Loucy (cell line): ENCODE data around the gene HEATR5A.

Source experiments
- H2AFZ ChIP-seq: fragments of 200-600 bp; sonication (generic); 2 replicates; pipeline ENCODE4 v1.6.0; 2016; ENCODE audit warnings: antibody characterized with exemption, mild to moderate bottlenecking, low read length, moderate library complexity
- H3F3A ChIP-seq: fragments of 200-600 bp; 2 replicates; pipeline ENCODE4 v1.6.0; 2016; ENCODE audit warnings: antibody characterized with exemption, low read depth, mild to moderate bottlenecking
- H3K27me3 ChIP-seq: fragments of 200-600 bp; sonication (generic); 2 replicates; pipeline ENCODE4 v1.6.1; 2014; ENCODE audit warnings: low read length, mild to moderate bottlenecking; ENCODE audit not compliant: insufficient read depth, poor library complexity, severe bottlenecking
- H3K36me3 ChIP-seq: fragments of 200-600 bp; sonication (generic); 2 replicates; pipeline ENCODE4 v1.6.1; 2016; ENCODE audit warnings: low read length; ENCODE audit not compliant: insufficient read depth
- H3K4me1 ChIP-seq: fragments of 200-600 bp; sonication (generic); 2 replicates; pipeline ENCODE4 v1.5.1; 2014; ENCODE audit warnings: low read length, mild to moderate bottlenecking; ENCODE audit not compliant: insufficient read depth, poor library complexity, severe bottlenecking
- H3K4me2 ChIP-seq: fragments of 200-600 bp; sonication (generic); 2 replicates; pipeline ENCODE4 v1.6.0; 2014; ENCODE audit warnings: antibody characterized with exemption, low read length, low read depth, mild to moderate bottlenecking; ENCODE audit not compliant: poor library complexity, severe bottlenecking
- H3K4me3 ChIP-seq: fragments of 200-600 bp; sonication (generic); 2 replicates; pipeline ENCODE4 v1.5.1; 2014; ENCODE audit warnings: low read length, mild to moderate bottlenecking, mixed read lengths; ENCODE audit not compliant: poor library complexity, severe bottlenecking
- H3K79me2 ChIP-seq: fragments of 200-600 bp; sonication (generic); 2 replicates; pipeline ENCODE4 v1.6.1; 2014; ENCODE audit warnings: low read length; ENCODE audit not compliant: insufficient read depth
- H3K9ac ChIP-seq: fragments of 200-600 bp; sonication (generic); 2 replicates; pipeline ENCODE4 v1.6.0; 2014; ENCODE audit warnings: mild to moderate bottlenecking, low read depth, low read length, moderate library complexity; ENCODE audit not compliant: poor library complexity, severe bottlenecking
- H3K9me2 ChIP-seq: fragments of 200-600 bp; sonication (generic); replicated peaks from 2 replicates; pipeline ENCODE4 v1.6.1; 2016; ENCODE audit warnings: low read depth, low read length, mixed read lengths
- H3K9me3 ChIP-seq: fragments of 200-600 bp; sonication (generic); 2 replicates; pipeline ENCODE4 v1.6.1; 2014; ENCODE audit warnings: mild to moderate bottlenecking, antibody characterized with exemption, low read length, low read depth; ENCODE audit not compliant: insufficient read depth
- H4K20me1 ChIP-seq: fragments of 200-600 bp; sonication (generic); 2 replicates; pipeline ENCODE4 v1.6.0; 2014; ENCODE audit warnings: antibody characterized with exemption, low read length, mild to moderate bottlenecking; ENCODE audit not compliant: insufficient read depth, poor library complexity, severe bottlenecking
- CTCF ChIP-seq: fragments of 200-600 bp; sonication (generic); conservative IDR thresholded peaks from 2 replicates; pipeline ENCODE4 v1.5.1; 2014; ENCODE audit warnings: mild to moderate bottlenecking, antibody characterized with exemption, low read length
- EZH2phosphoT487 ChIP-seq: fragments of 200-600 bp; IDR thresholded peaks from 2 replicates; pipeline ENCODE4 v1.6.1; 2018; ENCODE audit warnings: antibody characterized with exemption, mild to moderate bottlenecking, moderate library complexity, borderline replicate concordance

Gene HEATR5A

GRCh38 chr14:31291210-31291609 is 129.1 kb downstream of the HEATR5A start:
- no peak for TF ChIP-seq EZH2phosphoT487
- no peak for TF ChIP-seq CTCF
- no peaks in the 10 kb centered on the region for H3K27me3 ChIP-seq
- H3K4me3 ChIP-seq: no peak overlapping the region
- H3K4me1 ChIP-seq: no peaks in the 10 kb centered on the region
- H3F3A ChIP-seq: no peaks in the 10 kb centered on the region
- no peaks in the 10 kb centered on the region for H3K9me2 ChIP-seq
- H3K79me2 ChIP-seq: no peaks in the 10 kb centered on the region
- H4K20me1 ChIP-seq: no peaks in the 10 kb centered on the region
- peak overlapping the region; percentile 20; the same call in 1 of the 2 replicates for H2AFZ ChIP-seq
- no peaks in the 10 kb centered on the region; the same call in 1 of the 2 replicates for H3K9me3 ChIP-seq
- no peak overlapping the region for H3K9ac ChIP-seq
- no peak overlapping the region for H3K4me2 ChIP-seq
- H3K36me3 ChIP-seq: no peaks in the 10 kb centered on the region

GRCh38 chr14:31287294-31287972 is 132.9 kb downstream of the HEATR5A start:
- no peak overlapping the region for H3K4me2 ChIP-seq
- no peak overlapping the region for H3K9ac ChIP-seq
- H3K27me3 ChIP-seq: no peaks in the 10 kb centered on the region
- peaks cover 5% of the 10 kb centered on the region for H3K4me1 ChIP-seq
- no peaks in the 10 kb centered on the region for H3K79me2 ChIP-seq
- H3K4me3 ChIP-seq: no peak overlapping the region
- no peaks in the 10 kb centered on the region for H3K9me2 ChIP-seq
- H4K20me1 ChIP-seq: no peaks in the 10 kb centered on the region
- H3F3A ChIP-seq: no peaks in the 10 kb centered on the region
- H2AFZ ChIP-seq: no peak overlapping the region
- TF ChIP-seq CTCF (no peak), EZH2phosphoT487 (no peak)
- H3K9me3 ChIP-seq: no peaks in the 10 kb centered on the region; the same call in 1 of the 2 replicates
- H3K36me3 ChIP-seq: no peaks in the 10 kb centered on the region

- no peaks in the 10 kb centered on the region for H3K79me2 ChIP-seq
- no peak overlapping the region for H3K4me3 ChIP-seq
- H3F3A ChIP-seq: no peaks in the 10 kb centered on the region
- no peak overlapping the region for H3K4me2 ChIP-seq
- peaks cover 5% of the 10 kb centered on the region for H3K4me1 ChIP-seq
- H4K20me1 ChIP-seq: no peaks in the 10 kb centered on the region
- no peaks in the 10 kb centered on the region; the same call in 1 of the 2 replicates for H3K9me3 ChIP-seq
- H3K9ac ChIP-seq: no peak overlapping the region
- H3K36me3 ChIP-seq: no peaks in the 10 kb centered on the region
- H3K27me3 ChIP-seq: no peaks in the 10 kb centered on the region
- TF ChIP-seq CTCF (peak; percentile 47), EZH2phosphoT487 (no peak)
- no peaks in the 10 kb centered on the region for H3K9me2 ChIP-seq
- no peak overlapping the region for H2AFZ ChIP-seq
Measured at GRCh38 chr14:31286456-31287293, 133.7 kb downstream of the HEATR5A start.
